ENCODE measurements around the gene LLPH. TPM values are rescaled to one million over a fixed set of nuclear protein-coding genes. Genes with fewer than 3 reads are reported as not detected.

The LLPH gene
- total RNA-seq, 1 experiment from 2014 or later: 31.5 TPM

DNA sequence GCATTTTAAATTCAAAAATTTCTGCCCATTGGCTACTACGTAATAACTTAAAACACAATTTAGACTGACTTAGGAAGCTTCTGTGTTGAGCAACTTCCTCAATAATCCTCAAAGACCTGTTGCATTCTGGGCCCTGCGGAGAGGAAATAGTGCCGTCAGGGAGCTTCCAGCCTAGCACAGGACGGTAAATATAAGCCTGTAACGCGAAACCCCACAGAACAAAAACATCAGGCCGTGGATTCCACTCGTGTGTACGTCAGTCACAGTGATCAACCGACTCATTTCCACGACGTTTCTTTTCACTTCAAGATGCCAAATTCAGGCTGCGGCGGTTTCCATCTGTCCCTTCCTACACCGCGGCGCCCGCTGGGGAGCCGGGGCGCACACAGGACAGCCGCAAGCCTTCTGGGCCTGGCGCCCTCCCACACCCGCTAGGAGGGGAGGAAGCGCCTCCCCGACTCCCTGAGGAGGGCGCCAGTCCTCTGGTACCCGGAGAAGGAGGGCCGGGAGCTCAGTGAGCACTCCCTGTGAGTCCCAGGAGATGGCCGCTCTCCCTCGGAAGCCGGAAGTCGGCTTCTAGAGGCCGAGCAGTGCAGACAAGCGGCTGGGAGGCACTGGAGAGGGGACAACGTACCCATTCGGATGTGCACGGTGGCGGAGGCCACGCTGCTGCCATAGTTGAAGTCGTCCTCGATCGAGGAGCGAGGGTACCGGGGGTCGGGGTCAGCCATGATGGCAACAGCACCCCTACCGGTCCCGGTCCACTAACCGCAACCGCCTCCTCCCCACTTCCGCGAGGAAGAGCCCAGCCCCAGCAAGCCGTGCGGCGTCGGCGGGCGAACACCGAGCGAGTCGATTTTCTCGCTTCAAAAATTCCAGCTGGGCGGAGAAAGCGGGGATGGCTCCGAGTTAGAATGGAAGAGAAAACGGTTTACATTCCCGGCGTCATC is 38.9 kb upstream of the LLPH start, which contains the start of gene TMBIM4 (continued):
- no peak for TF ChIP-seq PRDM15 (CRISPR knock-in tag; IDR thresholded peaks at IDR 0.05)
- TF ChIP-seq ZNF138 (CRISPR knock-in tag; conservative IDR thresholded peaks at IDR 0.05): no peak
- TF ChIP-seq GRHL2 (CRISPR knock-in tag; IDR thresholded peaks at IDR 0.05; ENCODE audit: insufficient replicate concordance, severe bottlenecking): no peak
- TF ChIP-seq MYBL2 (CRISPR knock-in tag; IDR thresholded peaks at IDR 0.05): peak; percentile 85
- TF ChIP-seq, protein P1, sequence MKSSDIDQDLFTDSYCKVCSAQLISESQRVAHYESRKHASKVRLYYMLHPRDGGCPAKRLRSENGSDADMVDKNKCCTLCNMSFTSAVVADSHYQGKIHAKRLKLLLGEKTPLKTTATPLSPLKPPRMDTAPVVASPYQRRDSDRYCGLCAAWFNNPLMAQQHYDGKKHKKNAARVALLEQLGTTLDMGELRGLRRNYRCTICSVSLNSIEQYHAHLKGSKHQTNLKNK (CRISPR knock-in tag; IDR thresholded peaks at IDR 0.05): no peak
- TF ChIP-seq NR2C2 (CRISPR knock-in tag; IDR thresholded peaks at IDR 0.05): no peak
- TF ChIP-seq NR1H2 (CRISPR knock-in tag; IDR thresholded peaks at IDR 0.05): no peak
- no peak for TF ChIP-seq STAT6 (CRISPR knock-in tag; conservative IDR thresholded peaks at IDR 0.05; ENCODE audit: low read depth)
- TF ChIP-seq FOXP1 (CRISPR knock-in tag; IDR thresholded peaks at IDR 0.05; ENCODE audit: borderline replicate concordance): peak; percentile 87
- TF ChIP-seq EMX1 (CRISPR knock-in tag; IDR thresholded peaks at IDR 0.05): no peak
- TF ChIP-seq FOXK1 (CRISPR knock-in tag; IDR thresholded peaks at IDR 0.05): no peak; the same call in 1 of the 2 replicates
- TF ChIP-seq ZNF425 (CRISPR knock-in tag; conservative IDR thresholded peaks at IDR 0.05): no peak
- 0 out of 2 replicates have a peak, but pooled peaks have one; percentile 20 for TF ChIP-seq ZNF416 (CRISPR knock-in tag; IDR thresholded peaks at IDR 0.05)
- TF ChIP-seq ZNF423 (CRISPR knock-in tag; IDR thresholded peaks at IDR 0.05): peak; percentile 50; the same call in 1 of the 2 replicates
- TF ChIP-seq ELF4 (CRISPR knock-in tag; IDR thresholded peaks at IDR 0.05; ENCODE audit: low read depth): no peak
- TF ChIP-seq, protein P2, sequence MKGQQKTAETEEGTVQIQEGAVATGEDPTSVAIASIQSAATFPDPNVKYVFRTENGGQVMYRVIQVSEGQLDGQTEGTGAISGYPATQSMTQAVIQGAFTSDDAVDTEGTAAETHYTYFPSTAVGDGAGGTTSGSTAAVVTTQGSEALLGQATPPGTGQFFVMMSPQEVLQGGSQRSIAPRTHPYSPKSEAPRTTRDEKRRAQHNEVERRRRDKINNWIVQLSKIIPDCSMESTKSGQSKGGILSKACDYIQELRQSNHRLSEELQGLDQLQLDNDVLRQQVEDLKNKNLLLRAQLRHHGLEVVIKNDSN (CRISPR knock-in tag; IDR thresholded peaks at IDR 0.05): peak; percentile 58

Data from WTC11 (cell line).